ENCODE measurements around the gene KHSRP. TPM values are rescaled to one million over a fixed set of nuclear protein-coding genes. Genes with fewer than 3 reads are reported as not detected.

KHSRP gene, protein sequence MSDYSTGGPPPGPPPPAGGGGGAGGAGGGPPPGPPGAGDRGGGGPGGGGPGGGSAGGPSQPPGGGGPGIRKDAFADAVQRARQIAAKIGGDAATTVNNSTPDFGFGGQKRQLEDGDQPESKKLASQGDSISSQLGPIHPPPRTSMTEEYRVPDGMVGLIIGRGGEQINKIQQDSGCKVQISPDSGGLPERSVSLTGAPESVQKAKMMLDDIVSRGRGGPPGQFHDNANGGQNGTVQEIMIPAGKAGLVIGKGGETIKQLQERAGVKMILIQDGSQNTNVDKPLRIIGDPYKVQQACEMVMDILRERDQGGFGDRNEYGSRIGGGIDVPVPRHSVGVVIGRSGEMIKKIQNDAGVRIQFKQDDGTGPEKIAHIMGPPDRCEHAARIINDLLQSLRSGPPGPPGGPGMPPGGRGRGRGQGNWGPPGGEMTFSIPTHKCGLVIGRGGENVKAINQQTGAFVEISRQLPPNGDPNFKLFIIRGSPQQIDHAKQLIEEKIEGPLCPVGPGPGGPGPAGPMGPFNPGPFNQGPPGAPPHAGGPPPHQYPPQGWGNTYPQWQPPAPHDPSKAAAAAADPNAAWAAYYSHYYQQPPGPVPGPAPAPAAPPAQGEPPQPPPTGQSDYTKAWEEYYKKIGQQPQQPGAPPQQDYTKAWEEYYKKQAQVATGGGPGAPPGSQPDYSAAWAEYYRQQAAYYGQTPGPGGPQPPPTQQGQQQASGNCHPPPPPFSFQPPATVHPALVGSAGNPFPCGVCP
- total RNA-seq = 419 and 436 TPM in 2 replicates
- long read RNA-seq, partial matches to known transcripts = 0 of 1 reads
- long read RNA-seq, other reads (novel, unspliced or antisense) = 1 of 1 reads

DNA sequence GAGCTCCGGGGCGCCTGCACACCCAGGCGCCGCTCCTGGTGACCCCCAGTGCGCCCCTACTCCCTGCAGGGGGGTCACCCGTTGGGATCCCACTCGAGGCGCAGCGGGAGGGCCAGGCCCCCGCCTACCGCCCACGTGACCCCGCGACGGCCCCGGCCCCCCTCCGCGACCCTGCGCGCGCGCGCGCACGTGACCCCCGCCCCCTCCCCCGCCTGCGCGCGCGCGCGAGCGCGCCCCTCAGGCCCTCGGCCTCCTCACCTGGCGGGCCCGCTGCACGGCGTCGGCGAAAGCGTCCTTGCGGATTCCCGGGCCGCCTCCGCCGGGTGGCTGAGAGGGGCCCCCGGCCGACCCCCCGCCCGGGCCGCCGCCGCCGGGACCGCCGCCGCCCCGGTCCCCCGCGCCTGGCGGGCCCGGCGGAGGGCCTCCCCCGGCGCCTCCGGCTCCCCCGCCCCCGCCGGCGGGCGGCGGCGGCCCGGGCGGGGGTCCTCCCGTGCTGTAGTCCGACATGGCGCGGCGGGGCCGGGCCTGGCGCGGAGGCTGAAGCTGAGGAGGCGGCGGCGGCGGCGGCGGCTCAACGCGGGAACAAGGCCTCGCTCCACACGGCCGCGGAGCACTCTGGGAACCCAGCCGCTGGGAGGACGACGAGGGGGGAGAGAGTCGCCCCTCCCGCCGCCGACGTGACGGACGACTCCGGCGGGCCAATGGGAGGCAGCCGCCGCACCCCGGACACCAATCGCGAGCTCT lies at the start of gene KHSRP:
Gene KHSRP (minus strand): TSS at position 617 of the 744 bp plus-strand sequence. CDS start 110 bp downstream, at position 507.
- Mint-ChIP-seq H3K9me3 (ENCODE audit: low read depth) (no peaks in the 10 kb centered on the region), H3K36me3 (ENCODE audit: insufficient read depth) (peaks cover 7% of the 10 kb centered on the region), H3K4me1 (ENCODE audit: low read depth) (peaks cover 11% of the 10 kb centered on the region), H3K4me3 (ENCODE audit: low read depth) (peak within 1 kb of the TSS; percentile 88), H3K27me3 (no peaks in the 10 kb centered on the region), H3K27ac (peak within 1 kb of the TSS; percentile 90)
- no peak for DNase-seq (ENCODE audit: low spot score, unreplicated experiment)
- TF ChIP-seq, protein P1, sequence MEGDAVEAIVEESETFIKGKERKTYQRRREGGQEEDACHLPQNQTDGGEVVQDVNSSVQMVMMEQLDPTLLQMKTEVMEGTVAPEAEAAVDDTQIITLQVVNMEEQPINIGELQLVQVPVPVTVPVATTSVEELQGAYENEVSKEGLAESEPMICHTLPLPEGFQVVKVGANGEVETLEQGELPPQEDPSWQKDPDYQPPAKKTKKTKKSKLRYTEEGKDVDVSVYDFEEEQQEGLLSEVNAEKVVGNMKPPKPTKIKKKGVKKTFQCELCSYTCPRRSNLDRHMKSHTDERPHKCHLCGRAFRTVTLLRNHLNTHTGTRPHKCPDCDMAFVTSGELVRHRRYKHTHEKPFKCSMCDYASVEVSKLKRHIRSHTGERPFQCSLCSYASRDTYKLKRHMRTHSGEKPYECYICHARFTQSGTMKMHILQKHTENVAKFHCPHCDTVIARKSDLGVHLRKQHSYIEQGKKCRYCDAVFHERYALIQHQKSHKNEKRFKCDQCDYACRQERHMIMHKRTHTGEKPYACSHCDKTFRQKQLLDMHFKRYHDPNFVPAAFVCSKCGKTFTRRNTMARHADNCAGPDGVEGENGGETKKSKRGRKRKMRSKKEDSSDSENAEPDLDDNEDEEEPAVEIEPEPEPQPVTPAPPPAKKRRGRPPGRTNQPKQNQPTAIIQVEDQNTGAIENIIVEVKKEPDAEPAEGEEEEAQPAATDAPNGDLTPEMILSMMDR (IDR thresholded peaks at IDR 0.05; ENCODE audit: unreplicated experiment) = no peak

DNA sequence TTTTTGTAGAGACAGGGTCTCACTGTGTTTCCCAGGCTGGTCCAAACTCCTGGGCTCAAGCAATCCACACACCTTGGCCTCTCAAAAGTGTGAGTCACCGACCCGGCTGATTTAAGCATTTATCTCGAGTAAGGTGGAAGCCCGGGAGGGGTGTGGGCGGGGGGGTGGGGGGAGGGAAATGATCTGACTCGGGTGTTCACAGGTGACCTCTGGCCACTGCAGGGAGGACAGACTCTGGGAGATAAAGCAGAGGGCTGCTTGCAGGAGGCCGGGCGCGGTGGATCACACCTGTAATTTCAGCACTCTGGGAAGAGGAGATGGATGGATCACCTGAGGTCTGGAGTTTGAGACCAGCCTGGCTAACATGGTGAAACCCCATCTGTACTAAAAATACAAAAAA lies 49.0 kb upstream of the KHSRP start:
- no peak for DNase-seq (ENCODE audit: low spot score, unreplicated experiment)
- peaks cover 10% of the 10 kb centered on the region for H3K4me1 Mint-ChIP-seq (ENCODE audit: low read depth)
- no peaks in the 10 kb centered on the region for H3K9me3 Mint-ChIP-seq (ENCODE audit: low read depth)
- peak overlapping the region; percentile 41 for H3K27ac Mint-ChIP-seq
- H3K36me3 Mint-ChIP-seq (ENCODE audit: insufficient read depth) = peaks cover 2% of the 10 kb centered on the region
- TF ChIP-seq, protein P1 (IDR thresholded peaks at IDR 0.05; ENCODE audit: unreplicated experiment) = no peak
- peaks cover 12% of the 10 kb centered on the region for H3K27me3 Mint-ChIP-seq
- H3K4me3 Mint-ChIP-seq (ENCODE audit: low read depth) = no peak overlapping the region

DNA sequence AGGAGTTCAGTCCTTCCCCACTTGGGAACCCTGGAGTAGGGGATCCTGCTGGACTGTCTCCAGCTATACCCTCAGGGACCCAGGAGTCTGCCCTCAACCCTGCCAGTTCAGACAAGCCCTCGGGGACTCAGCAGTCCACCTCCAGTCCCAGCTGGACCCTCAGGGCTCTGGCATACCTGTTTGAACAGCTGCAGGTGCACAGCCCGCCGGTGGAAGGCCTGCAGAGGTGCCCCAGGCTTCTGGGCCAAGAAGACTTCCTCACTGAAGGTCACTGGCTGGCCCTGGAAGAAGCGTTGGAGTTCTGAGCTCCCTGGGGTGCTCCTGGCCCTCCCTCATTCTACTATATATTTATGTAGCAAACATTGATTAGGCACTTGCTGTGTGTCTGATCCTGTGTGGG lies 48.1 kb upstream of the KHSRP start:
- no peaks in the 10 kb centered on the region for H3K9me3 Mint-ChIP-seq (ENCODE audit: low read depth)
- peaks cover 12% of the 10 kb centered on the region for H3K27me3 Mint-ChIP-seq
- H3K4me3 Mint-ChIP-seq (ENCODE audit: low read depth) = no peak overlapping the region
- TF ChIP-seq, protein P1 (IDR thresholded peaks at IDR 0.05; ENCODE audit: unreplicated experiment) = no peak
- peaks cover 10% of the 10 kb centered on the region for H3K4me1 Mint-ChIP-seq (ENCODE audit: low read depth)
- no peak for DNase-seq (ENCODE audit: low spot score, unreplicated experiment)
- peaks cover 7% of the 10 kb centered on the region for H3K36me3 Mint-ChIP-seq (ENCODE audit: insufficient read depth)
- H3K27ac Mint-ChIP-seq = no peak overlapping the region

DNA sequence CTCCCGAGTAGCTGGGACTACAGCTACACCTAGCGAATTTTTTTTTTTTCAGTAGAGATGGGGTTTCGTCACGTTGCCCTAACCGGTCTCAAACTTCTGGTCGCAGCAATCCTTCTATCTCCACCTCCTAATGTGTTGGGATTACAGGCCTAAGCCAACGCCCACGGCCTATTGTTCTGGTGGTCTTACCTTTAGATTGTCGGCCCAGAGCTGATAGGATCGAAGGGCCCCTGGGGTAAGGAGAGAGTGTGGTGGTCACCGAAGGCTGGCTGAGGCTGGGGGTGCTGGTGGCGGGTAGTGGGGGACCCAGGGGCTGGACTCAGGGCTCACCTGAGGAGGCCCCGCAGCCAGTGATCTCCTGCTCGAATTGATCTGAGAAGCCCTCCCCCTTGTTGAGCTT lies 46.5 kb upstream of the KHSRP start:
- Mint-ChIP-seq H3K27ac (no peak overlapping the region), H3K27me3 (peaks cover 8% of the 10 kb centered on the region), H3K36me3 (ENCODE audit: insufficient read depth) (peaks cover 11% of the 10 kb centered on the region), H3K9me3 (ENCODE audit: low read depth) (no peaks in the 10 kb centered on the region), H3K4me3 (ENCODE audit: low read depth) (no peak overlapping the region), H3K4me1 (ENCODE audit: low read depth) (peaks cover 10% of the 10 kb centered on the region)
- TF ChIP-seq, protein P1 (IDR thresholded peaks at IDR 0.05; ENCODE audit: unreplicated experiment) = no peak
- DNase-seq (ENCODE audit: low spot score, unreplicated experiment) = no peak

DNA sequence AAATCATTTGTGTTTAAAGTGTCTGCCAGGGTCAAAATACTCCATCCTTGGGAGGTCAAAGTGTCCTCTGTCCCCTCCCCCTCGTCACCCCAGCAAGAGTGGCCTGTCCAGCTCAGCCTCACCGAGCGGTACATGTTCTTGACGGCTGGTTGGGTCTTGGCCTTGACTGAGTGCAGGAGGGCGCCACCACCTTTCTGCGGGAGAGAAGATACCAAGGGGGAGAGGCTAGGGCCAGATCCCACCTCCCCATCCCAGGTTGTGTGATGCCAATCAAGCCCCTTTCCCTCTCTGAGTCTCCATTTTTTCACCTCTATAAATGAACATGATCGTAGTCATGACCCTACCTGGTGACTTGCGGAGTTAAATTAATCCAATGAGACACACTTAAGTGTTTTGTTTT lies 45.6 kb upstream of the KHSRP start:
- Mint-ChIP-seq H3K4me3 (ENCODE audit: low read depth) (no peak overlapping the region), H3K4me1 (ENCODE audit: low read depth) (peaks cover 16% of the 10 kb centered on the region), H3K27ac (no peak overlapping the region), H3K27me3 (peaks cover 3% of the 10 kb centered on the region), H3K36me3 (ENCODE audit: insufficient read depth) (peaks cover 13% of the 10 kb centered on the region), H3K9me3 (ENCODE audit: low read depth) (no peaks in the 10 kb centered on the region)
- DNase-seq (ENCODE audit: low spot score, unreplicated experiment) = no peak
- TF ChIP-seq, protein P1 (IDR thresholded peaks at IDR 0.05; ENCODE audit: unreplicated experiment) = no peak
